Left ventricle myocardium inferior (tissue), 1 donor: ENCODE measurements around the gene TCF4. TPM values are rescaled to one million over a fixed set of nuclear protein-coding genes. Genes with fewer than 3 reads are reported as not detected.

ENCODE experiments used
- DNase-seq: peaks from one replicate; pipeline ENCODE4 v3.0.0-alpha.2; 2020
- H3K27ac ChIP-seq: fragments of 200-600 bp; replicated peaks from 2 replicates; pipeline ENCODE4 v1.8.0; 2021
- H3K27me3 ChIP-seq: fragments of 200-600 bp; 2 replicates; pipeline ENCODE4 v1.8.0; 2021; ENCODE audit warnings: low read depth
- H3K36me3 ChIP-seq: fragments of 200-600 bp; 2 replicates; pipeline ENCODE4 v1.8.0; 2021
- H3K4me1 ChIP-seq: fragments of 200-600 bp; 2 replicates; pipeline ENCODE4 v1.8.0; 2021
- H3K4me3 ChIP-seq: fragments of 200-600 bp; 2 replicates; pipeline ENCODE4 v1.8.0; 2021; ENCODE audit warnings: mild to moderate bottlenecking, moderate library complexity
- H3K9me3 ChIP-seq: fragments of 200-600 bp; replicated peaks from 2 replicates; pipeline ENCODE4 v1.8.0; 2021
- CTCF ChIP-seq: fragments of 200-600 bp; IDR thresholded peaks from 2 replicates; pipeline ENCODE4 v1.8.0; 2021; ENCODE audit warnings: antibody characterized with exemption, mild to moderate bottlenecking, borderline replicate concordance
- intact Hi-C: fragments of 100-400 bp; cut with micrococcal nuclease; formaldehyde crosslinking; loops from one replicate; pipeline ENCODE4 v1.11.0; 2022
- total RNA-seq: library from RNA; stranded (reverse); fragmentation: NEBNext Ultra II Directional; extraction: Animal tissue kit (Norgen Biotek cat#: 25700); gene quantifications from one replicate; pipeline ENCODE4 v1.2.1, GENCODE V29; 2021
- donor health status: DM: no; HTN: yes; CAD: no; lungs with severe emphysema.

The TCF4 gene
- total RNA-seq, 1 donor from 2014 or later: 58.9 TPM

GRCh38 chr18:55585920-55586561, 2.0 kb downstream of the TCF4 start:
- peak overlapping the region; percentile 90 for H3K27ac ChIP-seq
- intact Hi-C loops: loop anchor here (5.0 to 10.0 kb wide), 2 partner anchors 71 to 281 kb away; no protein-coding TSS in a partner anchor

GRCh38 chr18:55585065-55585919, 2.7 kb downstream of the TCF4 start:
- Histone ChIP-seq H3K9me3 (no peaks in the 10 kb centered on the region), H3K27ac (peak overlapping the region; percentile 90), H3K36me3 (no peaks in the 10 kb centered on the region), H3K4me3 (peak overlapping the region; percentile 80), H3K4me1 (peaks cover 81% of the 10 kb centered on the region), H3K27me3 (no peaks in the 10 kb centered on the region)
- no peak for DNase-seq
- intact Hi-C loops: loop anchor here (5.0 to 10.0 kb wide), 2 partner anchors 70 to 282 kb away; no protein-coding TSS in a partner anchor
- TF ChIP-seq CTCF: no peak

More at GRCh38 chr18:55585920-55586561, 2.0 kb downstream of the TCF4 start:
- no peak for TF ChIP-seq CTCF
- no peaks in the 10 kb centered on the region for H3K27me3 ChIP-seq
- peak overlapping the region; percentile 80 for H3K4me3 ChIP-seq
- H3K36me3 ChIP-seq: no peaks in the 10 kb centered on the region
- no peaks in the 10 kb centered on the region for H3K9me3 ChIP-seq
- no peak for DNase-seq
- peaks cover 76% of the 10 kb centered on the region for H3K4me1 ChIP-seq

- H3K4me1 ChIP-seq: peaks cover 83% of the 10 kb centered on the region
- no peaks in the 10 kb centered on the region for H3K9me3 ChIP-seq
- intact Hi-C loops: loop anchor here (5.0 to 10.0 kb wide), 2 partner anchors 69 to 162 kb away; no protein-coding TSS in a partner anchor
- no peaks in the 10 kb centered on the region for H3K27me3 ChIP-seq
- peak overlapping the region; percentile 80 for H3K4me3 ChIP-seq
- DNase-seq: no peak
- TF ChIP-seq CTCF: no peak
- H3K36me3 ChIP-seq: no peaks in the 10 kb centered on the region
- peak overlapping the region; percentile 90 for H3K27ac ChIP-seq
Measured at GRCh38 chr18:55584201-55584600, 3.8 kb downstream of the TCF4 start.

GRCh38 chr18:55582325-55582724, 5.7 kb downstream of the TCF4 start:
- H3K4me3 ChIP-seq: no peak overlapping the region
- no peaks in the 10 kb centered on the region for H3K36me3 ChIP-seq
- H3K9me3 ChIP-seq: no peaks in the 10 kb centered on the region
- no peak for DNase-seq
- H3K27me3 ChIP-seq: no peaks in the 10 kb centered on the region
- TF ChIP-seq CTCF: no peak
- H3K4me1 ChIP-seq: peaks cover 75% of the 10 kb centered on the region
- H3K27ac ChIP-seq: peak overlapping the region; percentile 25
- intact Hi-C loops: loop anchor here (5.0 to 10.0 kb wide), 2 partner anchors 68 to 160 kb away; no protein-coding TSS in a partner anchor

GRCh38 chr18:55579501-55580270, 8.3 kb downstream of the TCF4 start:
- Histone ChIP-seq H3K4me3 (no peak overlapping the region), H3K27ac (peak overlapping the region; percentile 40), H3K9me3 (no peaks in the 10 kb centered on the region), H3K36me3 (no peaks in the 10 kb centered on the region), H3K4me1 (peaks cover 55% of the 10 kb centered on the region), H3K27me3 (no peaks in the 10 kb centered on the region)
- intact Hi-C loops: loop anchor here (5.0 to 10.0 kb wide), 2 partner anchors 65 to 157 kb away; no protein-coding TSS in a partner anchor
- TF ChIP-seq CTCF: no peak
- no peak for DNase-seq
